WTC11 (cell line): ENCODE results near the gene SEC22A.

Experiments
- ATF1 ChIP-seq: sonication (generic); formaldehyde crosslinking; IDR thresholded peaks from 2 replicates; pipeline ENCODE4 v1.8.1; 2023; ENCODE audit warnings: mild to moderate bottlenecking, moderate library complexity, missing genetic modification reagents
- ATF2 ChIP-seq: sonication (generic); formaldehyde crosslinking; IDR thresholded peaks from 2 replicates; pipeline ENCODE4 v1.8.1; 2022; ENCODE audit warnings: low read depth, missing genetic modification reagents, borderline replicate concordance
- ATF3 ChIP-seq: sonication (generic); formaldehyde crosslinking; conservative IDR thresholded peaks from 2 replicates; pipeline ENCODE4 v1.8.1; 2022; ENCODE audit warnings: mild to moderate bottlenecking, missing genetic modification reagents
- CBFB ChIP-seq: sonication (generic); formaldehyde crosslinking; IDR thresholded peaks from 2 replicates; pipeline ENCODE4 v1.8.1; 2022; ENCODE audit warnings: mild to moderate bottlenecking, low read depth, missing genetic modification reagents
- CREB1 ChIP-seq: sonication (generic); formaldehyde crosslinking; IDR thresholded peaks from 2 replicates; pipeline ENCODE4 v1.8.0; 2023; ENCODE audit warnings: mild to moderate bottlenecking, missing genetic modification reagents
- CTCF ChIP-seq: fragments of 200-600 bp; IDR thresholded peaks from 2 replicates; pipeline ENCODE4 v1.8.0; 2022; ENCODE audit warnings: antibody characterized with exemption
- GABPB1 ChIP-seq: sonication (generic); formaldehyde crosslinking; IDR thresholded peaks from 2 replicates; pipeline ENCODE4 v1.8.1; 2023; ENCODE audit warnings: mild to moderate bottlenecking, missing genetic modification reagents
- JUN ChIP-seq: sonication (generic); formaldehyde crosslinking; IDR thresholded peaks from 2 replicates; pipeline ENCODE4 v1.8.0; 2023; ENCODE audit warnings: mild to moderate bottlenecking, missing genetic modification reagents
- KAT7 ChIP-seq: sonication (generic); formaldehyde crosslinking; IDR thresholded peaks from 2 replicates; pipeline ENCODE4 v1.8.1; 2023; ENCODE audit warnings: missing genetic modification reagents, mild to moderate bottlenecking, borderline replicate concordance
- MAX ChIP-seq: sonication (generic); formaldehyde crosslinking; IDR thresholded peaks from 2 replicates; pipeline ENCODE4 v1.8.0; 2022; ENCODE audit warnings: mild to moderate bottlenecking, missing genetic modification reagents
- ZBTB43 ChIP-seq: sonication (generic); formaldehyde crosslinking; IDR thresholded peaks from 2 replicates; pipeline ENCODE4 v1.8.1; 2023; ENCODE audit warnings: mild to moderate bottlenecking, missing genetic modification reagents
- ZNF263 ChIP-seq: sonication (generic); formaldehyde crosslinking; IDR thresholded peaks from 2 replicates; pipeline ENCODE4 v1.8.1; 2022; ENCODE audit warnings: low read depth, mild to moderate bottlenecking, moderate library complexity, missing genetic modification reagents

GRCh38 chr3:123311201-123311600, 109.5 kb downstream of the SEC22A start:
- TF ChIP-seq ZNF263 (CRISPR knock-in tag) (no peak), KAT7 (no peak), CTCF (no peak), CBFB (CRISPR knock-in tag) (no peak), MAX (no peak), GABPB1 (CRISPR knock-in tag) (no peak), ZBTB43 (CRISPR knock-in tag) (no peak), JUN (no peak), ATF1 (CRISPR knock-in tag) (no peak), CREB1 (no peak), ATF3 (CRISPR knock-in tag) (no peak), ATF2 (CRISPR knock-in tag) (no peak)
